H1 (cell line): ENCODE results near the gene RBL1. TPM values are rescaled to one million over a fixed set of nuclear protein-coding genes. Genes with fewer than 3 reads are reported as not detected.

ENCODE experiments used
- CTCF ChIA-PET: fragments of 300-600 bp; sonication (Branson Sonifier 250); formaldehyde crosslinking; loops from one replicate; lab custom pipeline; 2021; ENCODE audit not compliant: partially characterized antibody; lab: Charles Lee
- POLR2A ChIA-PET: fragments of 300-600 bp; sonication (Branson Sonifier 250); formaldehyde crosslinking; loops from one replicate; lab custom pipeline; 2021; ENCODE audit warnings: inconsistent platforms; ENCODE audit not compliant: partially characterized antibody; lab: Charles Lee
- DNase-seq, 2 experiments: peaks; one replicate each; pipeline versions ENCODE4 v3.0.0 to v3.0.0-alpha.2; 2010 to 2022; ENCODE audit warnings: low spot score in 2 of 2, low read depth in 1 of 2, mixed read lengths in 1 of 2
- FAIRE-seq: peaks from 2 replicates; lab custom pipeline; 2011; peaks lifted over from hg19 to GRCh38; lab: Jason Lieb, UNC
- H2AFZ ChIP-seq: 2 replicates; pipeline ENCODE4 v1.8.1; 2012; ENCODE audit warnings: low read length, inconsistent platforms
- H2AK5ac ChIP-seq: 2 replicates; pipeline ENCODE4 v1.6.1; 2013; ENCODE audit warnings: low read depth, low read length
- H2BK120ac ChIP-seq: replicated peaks from 2 replicates; pipeline ENCODE3; 2013; ENCODE audit warnings: low read depth, low read length, inconsistent platforms
- H2BK12ac ChIP-seq: 2 replicates; pipeline ENCODE4 v1.6.1; 2013; ENCODE audit warnings: low read depth, low read length
- H2BK15ac ChIP-seq: 2 replicates; pipeline ENCODE4 v1.6.1; 2013; ENCODE audit warnings: low read length
- H2BK20ac ChIP-seq: 2 replicates; pipeline ENCODE4 v1.6.1; 2013; ENCODE audit warnings: low read length
- H2BK5ac ChIP-seq: 2 replicates; pipeline ENCODE4 v1.6.1; 2013; ENCODE audit warnings: low read depth, low read length
- H3K14ac ChIP-seq: 2 replicates; pipeline ENCODE4 v1.6.1; 2013; ENCODE audit warnings: inconsistent platforms; ENCODE audit not compliant: insufficient read length
- H3K18ac ChIP-seq: 2 replicates; pipeline ENCODE4 v1.6.1; 2013; ENCODE audit warnings: low read length; ENCODE audit errors: extremely low read depth
- H3K23ac ChIP-seq: 2 replicates; pipeline ENCODE4 v1.6.1; 2013; ENCODE audit warnings: inconsistent platforms; ENCODE audit not compliant: insufficient read length
- H3K23me2 ChIP-seq: 2 replicates; pipeline ENCODE4 v1.6.1; 2013; ENCODE audit warnings: low read depth, low read length
- H3K27ac ChIP-seq: 2 replicates; pipeline ENCODE4 v1.6.1; 2011; ENCODE audit warnings: low read depth, low read length, inconsistent platforms
- H3K27me3 ChIP-seq, 4 experiments: replicated peaks in 1 of 4; 1 replicate in 1 of 4; 2 replicates in 3 of 4; pipeline versions ENCODE4 v1.6.1 to v1.8.1; 2011 to 2013; ENCODE audit warnings: low read length in 3 of 4, mild to moderate bottlenecking in 3 of 4, inconsistent platforms in 2 of 4, mixed read lengths in 2 of 4, moderate library complexity in 1 of 4; ENCODE audit not compliant: control insufficient read depth in 3 of 4, insufficient read depth in 3 of 4; ENCODE audit errors: extremely low read depth in 1 of 4
- H3K36me3 ChIP-seq, 4 experiments: 2 replicates each; pipeline versions ENCODE4 v1.6.1 to v1.8.1; 2011 to 2013; ENCODE audit warnings: mild to moderate bottlenecking in 4 of 4, low read length in 3 of 4, moderate library complexity in 2 of 4, control low read depth in 1 of 4, inconsistent platforms in 1 of 4; ENCODE audit not compliant: insufficient read depth in 4 of 4, control insufficient read depth in 2 of 4
- H3K4ac ChIP-seq: replicated peaks from 2 replicates; pipeline ENCODE3; 2013; ENCODE audit warnings: low read length, low read depth, mixed read lengths, inconsistent platforms; ENCODE audit not compliant: insufficient read length
- H3K4me1 ChIP-seq, 4 experiments: replicated peaks in 1 of 4; 1 replicate in 1 of 4; 2 replicates in 3 of 4; pipeline versions ENCODE4 v1.6.1 to v1.8.1; 2011 to 2013; ENCODE audit warnings: low read length in 3 of 4, inconsistent platforms in 2 of 4, mixed read lengths in 1 of 4; ENCODE audit not compliant: insufficient read depth in 4 of 4, control insufficient read depth in 3 of 4
- H3K4me2 ChIP-seq, 2 experiments: 2 replicates each; pipeline versions ENCODE4 v1.6.1 to v1.8.1; 2011 to 2013; ENCODE audit warnings: low read depth in 2 of 2, low read length in 2 of 2, control low read depth in 1 of 2, inconsistent platforms in 1 of 2, mild to moderate bottlenecking in 1 of 2; ENCODE audit not compliant: insufficient read depth in 1 of 2
- H3K4me3 ChIP-seq, 4 experiments: fragments of 200-600, 300-600 bp in 1 of 4; sonication (generic), shearing (Covaris generic), sonication (Bioruptor Twin) in 1 of 4; 2 replicates each; pipeline versions ENCODE4 v1.5.1 to v1.8.1; 2011 to 2016; ENCODE audit warnings: low read length in 4 of 4, low read depth in 3 of 4, control low read depth in 2 of 4, inconsistent platforms in 2 of 4, mild to moderate bottlenecking in 2 of 4, mixed read lengths in 1 of 4, moderate library complexity in 1 of 4; ENCODE audit not compliant: insufficient read depth in 2 of 4; ENCODE audit errors: extremely low read depth in 1 of 4
- H3K56ac ChIP-seq: replicated peaks from 2 replicates; pipeline ENCODE3; 2013; ENCODE audit warnings: low read depth, mild to moderate bottlenecking, mixed read lengths, low read length, inconsistent platforms; ENCODE audit not compliant: insufficient read length
- H3K79me1 ChIP-seq: 2 replicates; pipeline ENCODE4 v1.6.1; 2013; ENCODE audit warnings: low read depth, low read length, control low read depth
- H3K79me2 ChIP-seq, 2 experiments: 2 replicates each; pipeline versions ENCODE4 v1.6.1 to v1.8.1; 2012 to 2013; ENCODE audit warnings: low read length in 2 of 2, mild to moderate bottlenecking in 2 of 2, inconsistent platforms in 1 of 2; ENCODE audit not compliant: insufficient read depth in 2 of 2, control insufficient read depth in 1 of 2
- H3K9ac ChIP-seq, 4 experiments: replicated peaks in 1 of 4; 1 replicate in 1 of 4; 2 replicates in 3 of 4; pipeline versions ENCODE4 v1.6.1 to v1.8.1; 2011 to 2013; ENCODE audit warnings: low read depth in 3 of 4, low read length in 3 of 4, control low read depth in 2 of 4, mild to moderate bottlenecking in 2 of 4, moderate library complexity in 2 of 4, inconsistent platforms in 1 of 4; ENCODE audit errors: extremely low read depth in 1 of 4
- H3K9me3 ChIP-seq, 2 experiments: 2 replicates each; pipeline versions ENCODE4 v1.6.1 to v1.8.1; 2012 to 2013; ENCODE audit warnings: mild to moderate bottlenecking in 2 of 2, moderate library complexity in 2 of 2, control low read depth in 1 of 2, inconsistent platforms in 1 of 2, low read depth in 1 of 2, low read length in 1 of 2, mixed read lengths in 1 of 2; ENCODE audit not compliant: insufficient read depth in 2 of 2
- H4K20me1 ChIP-seq, 2 experiments: replicated peaks in 1 of 2; 2 replicates each; pipeline versions ENCODE3 to v1.8.1; 2011 to 2013; ENCODE audit warnings: inconsistent platforms in 2 of 2, low read length in 2 of 2, mild to moderate bottlenecking in 1 of 2; ENCODE audit not compliant: insufficient read depth in 2 of 2, control insufficient read depth in 1 of 2
- H4K5ac ChIP-seq: 2 replicates; pipeline ENCODE4 v1.6.1; 2013; ENCODE audit warnings: low read length, low read depth, mixed read lengths, inconsistent platforms; ENCODE audit not compliant: insufficient read length
- H4K8ac ChIP-seq: 2 replicates; pipeline ENCODE4 v1.8.0; 2013; ENCODE audit warnings: mild to moderate bottlenecking, moderate library complexity, low read length, inconsistent platforms; ENCODE audit not compliant: insufficient read depth; ENCODE audit errors: extremely low read depth
- H4K91ac ChIP-seq: replicated peaks from 2 replicates; pipeline ENCODE3; 2013; ENCODE audit warnings: low read length, mixed read lengths, inconsistent platforms; ENCODE audit not compliant: insufficient read length
- BCL11A ChIP-seq, 2 experiments: IDR thresholded peaks; one replicate each; pipeline ENCODE4 v1.6.1; 2011; ENCODE audit warnings: low read depth in 2 of 2, low read length in 2 of 2, mild to moderate bottlenecking in 2 of 2
- CBX8 ChIP-seq: fragments of 300-800, 300-1000 bp; sonication (generic); IDR thresholded peaks from 2 replicates; pipeline ENCODE4 v1.7.1; 2016; ENCODE audit warnings: low read depth, low read length, borderline replicate concordance
- CHD1 ChIP-seq: IDR thresholded peaks from 2 replicates; pipeline ENCODE4 v1.6.1; 2012; ENCODE audit warnings: low read depth, low read length, improper control_type of control experiment
- EZH2 ChIP-seq: fragments of 200-600 bp; sonication (generic); IDR thresholded peaks from 2 replicates; pipeline ENCODE4 v1.7.1; 2012; ENCODE audit warnings: low read depth, mild to moderate bottlenecking, moderate library complexity, low read length, inconsistent platforms; ENCODE audit not compliant: severe bottlenecking
- FOSL1 ChIP-seq: IDR thresholded peaks from 2 replicates; pipeline ENCODE4 v1.6.1; 2011; ENCODE audit warnings: mild to moderate bottlenecking, low read depth, low read length, moderate library complexity; ENCODE audit not compliant: insufficient read depth
- GTF2F1 ChIP-seq: IDR thresholded peaks from 2 replicates; pipeline ENCODE4 v1.6.1; 2012; ENCODE audit warnings: low read depth, low read length, improper control_type of control experiment, borderline replicate concordance
- JUND ChIP-seq: IDR thresholded peaks from 2 replicates; pipeline ENCODE4 v1.6.1; 2011; ENCODE audit warnings: mild to moderate bottlenecking, improper control_type of control experiment, low read length
- NANOG ChIP-seq: IDR thresholded peaks from 2 replicates; pipeline ENCODE4 v1.6.1; 2011; ENCODE audit warnings: low read length, low read depth, mild to moderate bottlenecking, inconsistent platforms; ENCODE audit not compliant: insufficient read depth, poor library complexity, severe bottlenecking
- NRF1 ChIP-seq: IDR thresholded peaks from 2 replicates; pipeline ENCODE4 v1.6.1; 2011; ENCODE audit warnings: mild to moderate bottlenecking, low read depth, low read length, improper control_type of control experiment
- RBBP5 ChIP-seq: IDR thresholded peaks from 2 replicates; pipeline ENCODE4 v1.7.1; 2012; ENCODE audit warnings: low read depth, mild to moderate bottlenecking, inconsistent platforms, low read length, moderate library complexity, borderline replicate concordance
- SIN3A ChIP-seq, 2 experiments: IDR thresholded peaks in 1 of 2; conservative IDR thresholded peaks in 1 of 2; 2 replicates each; pipeline ENCODE4 v1.6.1; 2011 to 2012; ENCODE audit warnings: low read length in 2 of 2, improper control_type of control experiment in 1 of 2, low read depth in 1 of 2, mild to moderate bottlenecking in 1 of 2
- SIX5 ChIP-seq: IDR thresholded peaks from 2 replicates; pipeline ENCODE4 v1.6.1; 2011; ENCODE audit warnings: mild to moderate bottlenecking, low read depth, low read length
- SP1 ChIP-seq: IDR thresholded peaks from 2 replicates; pipeline ENCODE4 v1.6.1; 2011; ENCODE audit warnings: low read depth, low read length
- TAF1 ChIP-seq: IDR thresholded peaks from 2 replicates; pipeline ENCODE4 v1.6.1; 2011; ENCODE audit warnings: mild to moderate bottlenecking, low read depth, low read length
- TEAD4 ChIP-seq: IDR thresholded peaks from 2 replicates; pipeline ENCODE4 v1.6.1; 2012; ENCODE audit warnings: low read depth, low read length, inconsistent platforms, mixed read lengths
- WGBS, 2 experiments: shearing (Covaris generic) in 1 of 2; methylation state at CpG; one replicate each; pipeline versions ENCODE4 v1.1.6 to v1.1.7; 2013 to 2015; ENCODE audit warnings: low lambda C conversion rate in 2 of 2, mixed read lengths in 2 of 2, inconsistent platforms in 1 of 2, low coverage in 1 of 2, missing lambda C conversion rate in 1 of 2; ENCODE audit not compliant: insufficient replicate concordance in 2 of 2, insufficient coverage in 1 of 2, insufficient read length in 1 of 2; ENCODE audit errors: extremely low coverage in 1 of 2, missing lambda C conversion rate in 1 of 2; 5-methylcytosine and 5-hydroxymethylcytosine counted together
- polyA plus RNA-seq, 7 experiments: library from polyadenylated mRNA; depleted of rRNA in 3 of 7; stranded (reverse) in 5 of 7; unstranded in 2 of 7; fragments of >200 nt in 5 of 7; fragments of 200-250 nt in 2 of 7; gene quantifications; 1 replicate in 5 of 7; 2 replicates in 1 of 7; 4 replicates in 1 of 7; pipeline versions ENCODE4 v1.2.1 to v1.2.3, GENCODE V29; 2011 to 2013; ENCODE audit warnings: missing spikeins in 2 of 7, mixed read lengths in 2 of 7
- total RNA-seq: library from RNA; stranded (reverse); fragmentation: NEBNext Ultra II Directional; extraction: Animal tissue kit (Norgen Biotek cat#: 25700); gene quantifications from 2 replicates; pipeline ENCODE4 v1.2.1, GENCODE V29; 2021

Gene RBL1
- total and polyA plus RNA-seq, 2 of the 8 experiments (the other 6 are each of a cell fraction or from before 2014, with no cell fraction given): 3.2 to 12.3 TPM

DNA sequence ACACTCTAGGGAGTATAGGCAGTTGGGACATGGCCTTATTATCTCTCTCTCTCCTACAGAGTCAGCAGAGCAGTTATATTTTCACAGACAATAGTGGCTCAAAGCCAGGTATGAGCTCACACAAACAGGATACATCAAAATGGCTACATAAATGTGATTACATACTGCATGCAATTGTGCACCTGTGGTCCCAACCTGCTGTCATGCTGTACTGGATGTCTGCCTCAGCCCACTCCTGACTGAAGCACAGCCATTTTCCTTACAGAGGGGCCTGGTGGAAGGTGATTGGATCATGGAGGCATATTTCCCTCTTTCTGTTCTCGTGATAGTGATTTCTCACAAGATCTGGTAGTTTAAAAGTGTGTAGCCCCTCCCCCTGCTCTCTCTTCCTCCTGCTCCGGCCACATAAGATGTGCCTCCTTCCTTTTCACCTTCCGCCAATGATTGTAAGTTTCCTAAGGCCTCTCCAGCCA is 107.3 kb downstream of the RBL1 start:
- Histone ChIP-seq H3K36me3 (no peaks in the 10 kb centered on the region), H2BK20ac (no peak overlapping the region), H2BK12ac (no peak overlapping the region), H3K27ac (no peak overlapping the region), H4K20me1 (no peaks in the 10 kb centered on the region), H4K5ac (no peak overlapping the region), H3K18ac (no peak overlapping the region), H3K9ac (no peak overlapping the region), H3K27me3 (no peaks in the 10 kb centered on the region), H3K9me3 (peaks cover 3 to 6% of the 10 kb centered on the region in 2 experiments; a peak in 3 of 4 replicates), H4K91ac (no peak overlapping the region), H2AFZ (0 out of 2 replicates have a peak overlapping the region, but pooled peaks have one; percentile 41), H3K4me2 (no peak overlapping the region), H3K79me1 (no peaks in the 10 kb centered on the region), H3K4ac (no peak overlapping the region), H3K79me2 (no peaks in the 10 kb centered on the region), H3K4me3 (no peak overlapping the region), H3K4me1 (no peaks in the 10 kb centered on the region), H4K8ac (no peak overlapping the region), H3K14ac (no peak overlapping the region), H3K23ac (no peak overlapping the region), H2BK120ac (no peak overlapping the region), H2BK5ac (no peak overlapping the region), H3K23me2 (no peaks in the 10 kb centered on the region), H2BK15ac (no peak overlapping the region), H3K56ac (no peak overlapping the region), H2AK5ac (no peak overlapping the region)
- CTCF ChIA-PET: no interaction called here
- FAIRE-seq (no peak), DNase-seq (no peak)
- WGBS, 2 experiments: 96% methylated on average over 3 of the region's 3 CpGs; no CpG with 5 or more reads in 1 of the 2 experiments
- POLR2A ChIA-PET: interaction anchor here (0.6 kb wide), 1 partner anchor 9 kb away, joined by 4 read pairs; no protein-coding TSS in a partner anchor
- no peak for TF ChIP-seq SP1
- no peak for TF ChIP-seq GTF2F1
- no peak for TF ChIP-seq TAF1
- no peak for TF ChIP-seq FOSL1
- no peak for TF ChIP-seq TEAD4
- no peak for TF ChIP-seq CBX8
- TF ChIP-seq RBBP5: no peak
- no peak for TF ChIP-seq BCL11A (IDR thresholded peaks at IDR 0.05; ENCODE audit: low read depth in 2 of 2, low read length in 2 of 2)
- TF ChIP-seq NANOG: no peak
- no peak for TF ChIP-seq JUND
- no peak for TF ChIP-seq EZH2
- TF ChIP-seq SIX5: no peak
- TF ChIP-seq SIN3A (conservative IDR thresholded peaks at IDR 0.05 in 1 of 2, IDR thresholded peaks at IDR 0.05 in 1 of 2; ENCODE audit: low read depth in 1 of 2, low read length in 2 of 2): no peak
- no peak for TF ChIP-seq NRF1
- no peak for TF ChIP-seq CHD1
